AG04449 (cell line): ENCODE results near the gene SBF2.
A peak's percentile ranks its signal among the peaks of the same experiment; 100 is the strongest.

Experiments
- CTCF ChIA-PET: fragments of 350-600 bp; formaldehyde crosslinking; extraction: SDS; loops from one replicate; lab custom pipeline; 2021; ENCODE audit warnings: antibody characterized with exemption; lab: Yijun Ruan, JAX
- POLR2A ChIA-PET: fragments of 400-600, 350-600 bp; formaldehyde crosslinking; extraction: SDS; loops from one replicate; lab custom pipeline; 2020; ENCODE audit warnings: antibody characterized with exemption, inconsistent platforms; lab: Yijun Ruan, JAX
- DNase-seq: peaks from one replicate; pipeline ENCODE4 v3.0.0-alpha.2; 2010; ENCODE audit warnings: low read depth, low spot score
- H3K4me3 ChIP-seq: 2 replicates; pipeline ENCODE4 v1.5.1; 2011; ENCODE audit warnings: low read depth, mild to moderate bottlenecking, control low read depth, low read length
- TF ChIP-seq, protein P1 (sequence below): IDR thresholded peaks from one replicate; pipeline ENCODE4 v1.5.1; 2011; ENCODE audit warnings: mild to moderate bottlenecking, moderate library complexity, low read length, control low read depth, inconsistent platforms; ENCODE audit not compliant: insufficient read depth; ENCODE audit errors: missing control alignments

The SBF2 gene

DNA sequence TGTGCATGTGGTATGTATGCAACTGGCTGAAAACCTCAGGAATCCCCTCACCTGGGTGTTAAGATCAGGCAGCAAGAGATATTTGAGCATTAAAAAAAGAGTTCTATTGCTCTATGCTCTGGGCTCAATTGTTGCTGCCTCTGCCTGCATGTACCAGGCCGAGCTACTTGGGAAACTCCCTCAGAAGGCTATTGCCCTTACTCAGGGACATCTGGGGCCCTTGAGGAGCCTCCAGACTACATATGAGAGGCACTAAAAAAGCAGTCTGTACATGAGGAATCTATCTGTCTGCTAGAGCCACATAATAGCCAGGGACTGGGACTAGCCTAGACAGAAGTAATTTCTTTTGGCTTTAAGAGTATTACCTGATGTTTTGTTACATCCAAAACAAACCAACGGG lies 510.0 kb downstream of the SBF2 start:
- no peak for DNase-seq
- H3K4me3 ChIP-seq: no peak overlapping the region
- POLR2A ChIA-PET: interaction anchor here (2.8 kb wide), 1 partner anchor 24 kb away, joined by 9 read pairs; no protein-coding TSS in a partner anchor
- CTCF ChIA-PET: interaction anchor here (1.3 kb wide), 1 partner anchor 189 kb away, joined by 3 read pairs; no protein-coding TSS in a partner anchor
- TF ChIP-seq, protein P1, sequence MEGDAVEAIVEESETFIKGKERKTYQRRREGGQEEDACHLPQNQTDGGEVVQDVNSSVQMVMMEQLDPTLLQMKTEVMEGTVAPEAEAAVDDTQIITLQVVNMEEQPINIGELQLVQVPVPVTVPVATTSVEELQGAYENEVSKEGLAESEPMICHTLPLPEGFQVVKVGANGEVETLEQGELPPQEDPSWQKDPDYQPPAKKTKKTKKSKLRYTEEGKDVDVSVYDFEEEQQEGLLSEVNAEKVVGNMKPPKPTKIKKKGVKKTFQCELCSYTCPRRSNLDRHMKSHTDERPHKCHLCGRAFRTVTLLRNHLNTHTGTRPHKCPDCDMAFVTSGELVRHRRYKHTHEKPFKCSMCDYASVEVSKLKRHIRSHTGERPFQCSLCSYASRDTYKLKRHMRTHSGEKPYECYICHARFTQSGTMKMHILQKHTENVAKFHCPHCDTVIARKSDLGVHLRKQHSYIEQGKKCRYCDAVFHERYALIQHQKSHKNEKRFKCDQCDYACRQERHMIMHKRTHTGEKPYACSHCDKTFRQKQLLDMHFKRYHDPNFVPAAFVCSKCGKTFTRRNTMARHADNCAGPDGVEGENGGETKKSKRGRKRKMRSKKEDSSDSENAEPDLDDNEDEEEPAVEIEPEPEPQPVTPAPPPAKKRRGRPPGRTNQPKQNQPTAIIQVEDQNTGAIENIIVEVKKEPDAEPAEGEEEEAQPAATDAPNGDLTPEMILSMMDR: no peak

DNA sequence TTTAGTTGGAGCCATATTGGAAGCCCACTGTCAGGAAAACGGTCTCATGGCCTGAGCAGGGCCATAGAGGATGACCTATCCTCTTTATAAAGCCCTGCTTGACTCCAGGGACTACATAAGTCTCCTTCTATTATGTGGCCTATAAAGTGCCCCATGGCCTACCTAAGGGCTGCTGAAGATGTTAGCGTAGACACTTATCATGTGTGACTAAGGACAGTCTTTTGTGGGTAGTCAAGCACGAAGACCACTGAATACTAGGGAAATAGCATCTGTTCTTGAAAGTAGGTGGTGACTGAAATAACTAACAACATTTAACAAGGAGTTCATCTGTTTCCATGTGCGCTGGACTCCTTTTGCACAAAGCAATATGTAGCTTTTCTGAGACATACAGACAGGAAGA lies 513.1 kb downstream of the SBF2 start:
- POLR2A ChIA-PET: no interaction called here
- CTCF ChIA-PET: no interaction called here
- no peak overlapping the region for H3K4me3 ChIP-seq
- DNase-seq: no peak
- TF ChIP-seq, protein P1: no peak

DNA sequence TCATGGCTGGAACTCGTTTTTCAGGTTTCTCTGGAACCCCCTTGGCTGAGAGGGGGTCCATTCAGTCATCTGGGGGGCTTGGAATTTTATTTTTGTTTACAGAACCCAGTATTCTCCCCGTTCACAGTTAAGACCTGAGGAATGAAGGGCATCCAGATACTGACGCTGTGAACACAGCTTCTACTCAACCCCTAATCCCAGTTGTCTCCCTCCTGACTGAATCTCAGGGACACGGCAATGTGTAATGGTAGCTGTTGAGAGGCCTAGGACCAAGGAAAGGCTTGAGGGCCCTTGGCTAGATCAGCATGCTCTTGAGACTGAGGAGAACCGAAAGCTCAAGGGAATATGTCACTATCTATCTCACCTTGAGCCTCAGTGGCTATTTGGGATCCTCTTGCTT lies 516.5 kb downstream of the SBF2 start:
- CTCF ChIA-PET: interaction anchor here (2.6 kb wide), 1 partner anchor 195 kb away, joined by 8 read pairs; no protein-coding TSS in a partner anchor
- DNase-seq: no peak
- TF ChIP-seq, protein P1: no peak
- POLR2A ChIA-PET: interaction anchor here (0.7 to 1.7 kb wide), 2 partner anchors 18 to 23 kb away, joined by 4 read pairs; no protein-coding TSS in a partner anchor
- peak overlapping the region; percentile 4; the same call in 1 of the 2 replicates for H3K4me3 ChIP-seq

DNA sequence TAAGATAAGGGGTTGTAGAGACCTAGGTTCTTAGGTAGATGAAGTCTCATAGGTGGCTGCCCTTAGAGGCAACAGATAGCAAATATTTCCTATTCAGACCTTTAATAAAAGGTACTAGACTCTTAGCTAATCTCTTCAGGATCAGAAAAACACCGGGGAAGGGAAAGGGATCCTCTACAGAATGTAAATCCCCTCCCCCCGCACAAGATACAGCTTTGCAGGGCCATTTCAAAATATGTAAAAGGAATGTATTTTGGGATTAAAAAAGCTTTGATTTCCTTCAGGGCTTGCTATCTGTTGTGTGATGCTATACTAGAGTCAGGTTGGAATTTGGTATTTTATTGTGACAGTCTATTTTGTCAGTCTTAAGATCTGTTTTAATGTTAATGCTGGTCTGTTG lies 517.0 kb downstream of the SBF2 start:
- CTCF ChIA-PET: interaction anchor here (2.6 kb wide), 1 partner anchor 196 kb away, joined by 8 read pairs; no protein-coding TSS in a partner anchor
- POLR2A ChIA-PET: interaction anchor here (1.4 to 1.7 kb wide), 2 partner anchors 11 to 18 kb away, joined by 4 read pairs; no protein-coding TSS in a partner anchor
- no peak for DNase-seq
- TF ChIP-seq, protein P1: no peak
- H3K4me3 ChIP-seq: peak overlapping the region; percentile 21

DNA sequence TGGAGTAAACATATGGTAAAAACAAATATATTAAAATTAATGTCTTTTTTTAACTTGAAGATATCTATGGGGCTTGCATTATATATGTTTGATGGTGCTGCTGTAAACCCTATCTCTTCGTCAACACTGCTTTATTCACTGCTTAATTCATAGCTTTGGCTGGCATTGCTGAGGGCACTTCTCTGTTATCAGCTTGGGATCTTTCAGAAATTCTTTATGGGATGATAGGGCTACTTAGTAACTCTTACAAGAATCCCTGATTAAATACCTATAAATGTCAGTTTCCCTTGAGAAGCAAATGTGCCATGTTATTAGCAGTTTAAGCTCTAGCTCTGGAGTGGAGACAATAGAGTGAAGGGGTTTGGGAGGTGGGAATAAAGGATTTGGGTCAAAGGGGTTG lies 517.8 kb downstream of the SBF2 start:
- TF ChIP-seq, protein P1: no peak
- POLR2A ChIA-PET: interaction anchor here (1.3 to 1.4 kb wide), 2 partner anchors 11 kb away, joined by 4 to 6 read pairs; no protein-coding TSS in a partner anchor
- DNase-seq: no peak
- CTCF ChIA-PET: interaction anchor here (0.6 to 1.2 kb wide), 3 partner anchors 18 to 163 kb away, joined by 3 read pairs; no protein-coding TSS in a partner anchor
- peak overlapping the region; percentile 21 for H3K4me3 ChIP-seq

DNA sequence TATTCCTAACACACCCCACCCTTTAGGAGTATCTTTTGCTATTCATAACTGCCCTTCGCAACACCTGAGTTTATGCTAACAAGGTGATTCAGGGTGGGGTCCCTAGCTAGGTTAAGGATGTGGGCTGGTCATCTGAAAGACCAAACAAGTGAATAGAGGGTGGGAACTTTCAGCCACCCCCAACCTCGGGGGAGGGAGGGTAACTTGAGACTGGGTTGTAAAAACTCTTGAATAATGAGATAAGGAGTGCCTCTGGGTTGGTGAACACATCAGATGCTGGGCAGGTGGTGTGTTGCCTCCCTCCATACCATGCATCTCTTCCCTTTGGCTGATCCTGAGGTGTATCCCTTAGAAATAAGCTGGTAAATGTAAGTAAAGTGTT lies 518.6 kb downstream of the SBF2 start:
- DNase-seq: no peak
- POLR2A ChIA-PET: interaction anchor here (1.3 to 2.1 kb wide), 2 partner anchors 10 to 12 kb away, joined by 6 to 8 read pairs; no protein-coding TSS in a partner anchor
- H3K4me3 ChIP-seq: peak overlapping the region; percentile 26
- CTCF ChIA-PET: interaction anchor here (1.2 kb wide), 2 partner anchors 17 to 40 kb away, joined by 3 read pairs; no protein-coding TSS in a partner anchor
- TF ChIP-seq, protein P1: no peak
